ENCODE measurements around the gene ATF3.

The ATF3 gene

GRCh38 chr1:212574732-212575131, 33.8 kb upstream of the ATF3 start:
- no peaks in the 10 kb centered on the region for H3K4me1 ChIP-seq (ENCODE audit: control insufficient read depth, insufficient read depth, low read length)
- H3K9me3 ChIP-seq (ENCODE audit: control insufficient read depth, insufficient read depth, low read length) = no peaks in the 10 kb centered on the region
- H3K9ac ChIP-seq (ENCODE audit: low read depth, low read length) = no peak overlapping the region
- H3K4me3 ChIP-seq (ENCODE audit: low read depth, low read length) = no peak overlapping the region
- H3K27me3 ChIP-seq (ENCODE audit: control insufficient read depth, insufficient read depth, low read length) = no peaks in the 10 kb centered on the region
- H3K36me3 ChIP-seq (ENCODE audit: control insufficient read depth, insufficient read depth, low read length) = no peaks in the 10 kb centered on the region
- no peak overlapping the region for H3K27ac ChIP-seq (ENCODE audit: low read depth, low read length)

- Histone ChIP-seq H3K4me1 (ENCODE audit: control insufficient read depth, insufficient read depth, low read length) (no peaks in the 10 kb centered on the region), H3K36me3 (ENCODE audit: control insufficient read depth, insufficient read depth, low read length) (no peaks in the 10 kb centered on the region), H3K27me3 (ENCODE audit: control insufficient read depth, insufficient read depth, low read length) (no peaks in the 10 kb centered on the region), H3K9ac (ENCODE audit: low read depth, low read length) (no peak overlapping the region), H3K27ac (ENCODE audit: low read depth, low read length) (no peak overlapping the region), H3K4me3 (ENCODE audit: low read depth, low read length) (no peak overlapping the region), H3K9me3 (ENCODE audit: control insufficient read depth, insufficient read depth, low read length) (no peaks in the 10 kb centered on the region)
Observed at GRCh38 chr1:212575333-212575732, 33.2 kb upstream of the ATF3 start.

GRCh38 chr1:212578041-212578440, 30.5 kb upstream of the ATF3 start:
- H3K27ac ChIP-seq (ENCODE audit: low read depth, low read length) = no peak overlapping the region
- no peaks in the 10 kb centered on the region for H3K9me3 ChIP-seq (ENCODE audit: control insufficient read depth, insufficient read depth, low read length)
- no peak overlapping the region for H3K4me3 ChIP-seq (ENCODE audit: low read depth, low read length)
- no peak overlapping the region for H3K9ac ChIP-seq (ENCODE audit: low read depth, low read length)
- no peaks in the 10 kb centered on the region for H3K4me1 ChIP-seq (ENCODE audit: control insufficient read depth, insufficient read depth, low read length)
- H3K36me3 ChIP-seq (ENCODE audit: control insufficient read depth, insufficient read depth, low read length) = no peaks in the 10 kb centered on the region
- no peaks in the 10 kb centered on the region for H3K27me3 ChIP-seq (ENCODE audit: control insufficient read depth, insufficient read depth, low read length)

- Histone ChIP-seq H3K9me3 (ENCODE audit: control insufficient read depth, insufficient read depth, low read length) (no peaks in the 10 kb centered on the region), H3K4me3 (ENCODE audit: low read depth, low read length) (no peak overlapping the region), H3K27me3 (ENCODE audit: control insufficient read depth, insufficient read depth, low read length) (no peaks in the 10 kb centered on the region), H3K27ac (ENCODE audit: low read depth, low read length) (no peak overlapping the region), H3K36me3 (ENCODE audit: control insufficient read depth, insufficient read depth, low read length) (no peaks in the 10 kb centered on the region), H3K9ac (ENCODE audit: low read depth, low read length) (no peak overlapping the region), H3K4me1 (ENCODE audit: control insufficient read depth, insufficient read depth, low read length) (no peaks in the 10 kb centered on the region)
Observed at GRCh38 chr1:212581034-212581433, 27.5 kb upstream of the ATF3 start.

GRCh38 chr1:212582291-212582690, 26.3 kb upstream of the ATF3 start:
- H3K4me1 ChIP-seq (ENCODE audit: control insufficient read depth, insufficient read depth, low read length) = peaks cover 6% of the 10 kb centered on the region; the same call in 1 of the 2 replicates
- no peak overlapping the region for H3K4me3 ChIP-seq (ENCODE audit: low read depth, low read length)
- H3K36me3 ChIP-seq (ENCODE audit: control insufficient read depth, insufficient read depth, low read length) = no peaks in the 10 kb centered on the region
- H3K27ac ChIP-seq (ENCODE audit: low read depth, low read length) = no peak overlapping the region
- H3K27me3 ChIP-seq (ENCODE audit: control insufficient read depth, insufficient read depth, low read length) = no peaks in the 10 kb centered on the region
- H3K9me3 ChIP-seq (ENCODE audit: control insufficient read depth, insufficient read depth, low read length) = no peaks in the 10 kb centered on the region
- H3K9ac ChIP-seq (ENCODE audit: low read depth, low read length) = no peak overlapping the region

- no peaks in the 10 kb centered on the region for H3K9me3 ChIP-seq (ENCODE audit: control insufficient read depth, insufficient read depth, low read length)
- H3K36me3 ChIP-seq (ENCODE audit: control insufficient read depth, insufficient read depth, low read length) = no peaks in the 10 kb centered on the region
- H3K4me1 ChIP-seq (ENCODE audit: control insufficient read depth, insufficient read depth, low read length) = peaks cover 13% of the 10 kb centered on the region
- no peak overlapping the region for H3K4me3 ChIP-seq (ENCODE audit: low read depth, low read length)
- no peak overlapping the region for H3K9ac ChIP-seq (ENCODE audit: low read depth, low read length)
- H3K27me3 ChIP-seq (ENCODE audit: control insufficient read depth, insufficient read depth, low read length) = no peaks in the 10 kb centered on the region
- no peak overlapping the region for H3K27ac ChIP-seq (ENCODE audit: low read depth, low read length)
Observed at GRCh38 chr1:212582808-212583615, 25.5 kb upstream of the ATF3 start.

GRCh38 chr1:212583643-212584042, 24.9 kb upstream of the ATF3 start:
- Histone ChIP-seq H3K4me3 (ENCODE audit: low read depth, low read length) (no peak overlapping the region), H3K4me1 (ENCODE audit: control insufficient read depth, insufficient read depth, low read length) (peaks cover 16% of the 10 kb centered on the region), H3K36me3 (ENCODE audit: control insufficient read depth, insufficient read depth, low read length) (no peaks in the 10 kb centered on the region), H3K27me3 (ENCODE audit: control insufficient read depth, insufficient read depth, low read length) (no peaks in the 10 kb centered on the region), H3K9me3 (ENCODE audit: control insufficient read depth, insufficient read depth, low read length) (no peaks in the 10 kb centered on the region), H3K9ac (ENCODE audit: low read depth, low read length) (no peak overlapping the region), H3K27ac (ENCODE audit: low read depth, low read length) (no peak overlapping the region)

GRCh38 chr1:212584092-212584886, 24.3 kb upstream of the ATF3 start:
- no peak overlapping the region for H3K9ac ChIP-seq (ENCODE audit: low read depth, low read length)
- no peaks in the 10 kb centered on the region for H3K36me3 ChIP-seq (ENCODE audit: control insufficient read depth, insufficient read depth, low read length)
- H3K27ac ChIP-seq (ENCODE audit: low read depth, low read length) = no peak overlapping the region
- no peak overlapping the region for H3K4me3 ChIP-seq (ENCODE audit: low read depth, low read length)
- H3K9me3 ChIP-seq (ENCODE audit: control insufficient read depth, insufficient read depth, low read length) = no peaks in the 10 kb centered on the region
- no peaks in the 10 kb centered on the region for H3K27me3 ChIP-seq (ENCODE audit: control insufficient read depth, insufficient read depth, low read length)
- H3K4me1 ChIP-seq (ENCODE audit: control insufficient read depth, insufficient read depth, low read length) = peaks cover 16% of the 10 kb centered on the region

GRCh38 chr1:212585210-212585609, 23.4 kb upstream of the ATF3 start:
- H3K4me1 ChIP-seq (ENCODE audit: control insufficient read depth, insufficient read depth, low read length) = peaks cover 16% of the 10 kb centered on the region
- no peaks in the 10 kb centered on the region for H3K36me3 ChIP-seq (ENCODE audit: control insufficient read depth, insufficient read depth, low read length)
- no peaks in the 10 kb centered on the region for H3K27me3 ChIP-seq (ENCODE audit: control insufficient read depth, insufficient read depth, low read length)
- H3K9me3 ChIP-seq (ENCODE audit: control insufficient read depth, insufficient read depth, low read length) = no peaks in the 10 kb centered on the region
- no peak overlapping the region for H3K4me3 ChIP-seq (ENCODE audit: low read depth, low read length)
- H3K9ac ChIP-seq (ENCODE audit: low read depth, low read length) = no peak overlapping the region
- no peak overlapping the region for H3K27ac ChIP-seq (ENCODE audit: low read depth, low read length)

GRCh38 chr1:212586206-212587015, 22.1 kb upstream of the ATF3 start:
- H3K36me3 ChIP-seq (ENCODE audit: control insufficient read depth, insufficient read depth, low read length) = no peaks in the 10 kb centered on the region
- H3K27me3 ChIP-seq (ENCODE audit: control insufficient read depth, insufficient read depth, low read length) = no peaks in the 10 kb centered on the region
- no peaks in the 10 kb centered on the region for H3K9me3 ChIP-seq (ENCODE audit: control insufficient read depth, insufficient read depth, low read length)
- no peak overlapping the region for H3K9ac ChIP-seq (ENCODE audit: low read depth, low read length)
- H3K4me3 ChIP-seq (ENCODE audit: low read depth, low read length) = no peak overlapping the region
- no peak overlapping the region for H3K27ac ChIP-seq (ENCODE audit: low read depth, low read length)
- peaks cover 16% of the 10 kb centered on the region for H3K4me1 ChIP-seq (ENCODE audit: control insufficient read depth, insufficient read depth, low read length)
